ENCODE results near the gene KAZN. TPM values are rescaled to one million over a fixed set of nuclear protein-coding genes. Genes with fewer than 3 reads are reported as not detected.

The KAZN gene
- total RNA-seq, 4 donors from 2014 or later, result 0.77 to 12.3 (median 4.9) TPM

DNA sequence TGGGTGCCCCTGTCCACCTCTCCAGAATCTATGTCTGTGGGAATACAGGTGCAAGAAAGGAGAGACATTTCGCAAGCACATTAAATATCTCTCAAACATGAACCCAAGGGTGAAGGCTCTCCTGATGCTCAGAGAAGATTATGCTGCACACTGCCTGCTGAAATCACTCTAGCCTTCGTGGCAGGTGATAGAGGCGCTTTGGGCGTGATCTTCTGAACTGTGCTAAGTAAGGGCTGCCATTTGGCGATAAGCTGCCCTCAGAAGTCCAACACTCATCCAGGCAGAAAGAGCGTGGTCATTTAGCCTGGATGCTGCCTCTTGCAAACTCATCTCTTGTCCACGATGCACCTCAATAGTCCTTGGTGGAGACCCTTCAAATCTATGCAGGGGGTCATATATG lies 241.9 kb downstream of the KAZN start:
- Histone ChIP-seq H3K4me1 (no peaks in the 10 kb centered on the region), H3K4me3 (no peak overlapping the region), H3K9me3 (peaks cover 0 to 5% of the 10 kb centered on the region in 2 donors), H3K27me3 (no peaks in the 10 kb centered on the region), H3K36me3 (no peaks in the 10 kb centered on the region), H3K27ac (no peak overlapping the region)
- intact Hi-C loops (cut with DNase I; ENCODE audit: low total_unique reads), result no loop called here
- TF ChIP-seq, protein P1, sequence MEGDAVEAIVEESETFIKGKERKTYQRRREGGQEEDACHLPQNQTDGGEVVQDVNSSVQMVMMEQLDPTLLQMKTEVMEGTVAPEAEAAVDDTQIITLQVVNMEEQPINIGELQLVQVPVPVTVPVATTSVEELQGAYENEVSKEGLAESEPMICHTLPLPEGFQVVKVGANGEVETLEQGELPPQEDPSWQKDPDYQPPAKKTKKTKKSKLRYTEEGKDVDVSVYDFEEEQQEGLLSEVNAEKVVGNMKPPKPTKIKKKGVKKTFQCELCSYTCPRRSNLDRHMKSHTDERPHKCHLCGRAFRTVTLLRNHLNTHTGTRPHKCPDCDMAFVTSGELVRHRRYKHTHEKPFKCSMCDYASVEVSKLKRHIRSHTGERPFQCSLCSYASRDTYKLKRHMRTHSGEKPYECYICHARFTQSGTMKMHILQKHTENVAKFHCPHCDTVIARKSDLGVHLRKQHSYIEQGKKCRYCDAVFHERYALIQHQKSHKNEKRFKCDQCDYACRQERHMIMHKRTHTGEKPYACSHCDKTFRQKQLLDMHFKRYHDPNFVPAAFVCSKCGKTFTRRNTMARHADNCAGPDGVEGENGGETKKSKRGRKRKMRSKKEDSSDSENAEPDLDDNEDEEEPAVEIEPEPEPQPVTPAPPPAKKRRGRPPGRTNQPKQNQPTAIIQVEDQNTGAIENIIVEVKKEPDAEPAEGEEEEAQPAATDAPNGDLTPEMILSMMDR (IDR thresholded peaks at IDR 0.05), result no peak
- TF ChIP-seq POLR2A (IDR thresholded peaks at IDR 0.05), result no peak
- no peak for DNase-seq

DNA sequence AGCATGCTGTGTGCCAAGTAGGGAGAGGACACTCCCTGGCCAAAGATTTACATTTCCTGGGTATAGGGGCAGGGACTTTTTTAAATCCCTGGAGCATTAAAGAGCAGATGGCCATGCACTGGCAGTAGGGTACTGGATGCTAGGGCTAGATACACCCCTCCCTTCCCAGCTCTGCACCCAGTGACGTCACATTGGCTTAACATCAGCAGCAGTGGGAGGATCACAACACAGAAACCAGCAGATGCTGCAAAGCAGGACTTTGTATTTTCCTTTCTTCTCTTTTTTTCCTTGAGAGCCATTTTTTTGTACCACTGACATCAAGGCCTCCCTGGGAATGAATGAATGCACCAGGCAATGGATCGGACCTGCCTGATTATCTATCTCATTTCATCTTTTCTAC lies 243.0 kb downstream of the KAZN start:
- Histone ChIP-seq H3K27ac (no peak overlapping the region), H3K36me3 (no peaks in the 10 kb centered on the region), H3K4me1 (no peaks in the 10 kb centered on the region), H3K4me3 (no peak overlapping the region), H3K27me3 (no peaks in the 10 kb centered on the region), H3K9me3 (peaks cover 0 to 5% of the 10 kb centered on the region in 2 donors)
- DNase-seq, result no peak
- no peak for TF ChIP-seq POLR2A (IDR thresholded peaks at IDR 0.05)
- TF ChIP-seq, protein P1 (IDR thresholded peaks at IDR 0.05), result no peak
- intact Hi-C loops (cut with DNase I; ENCODE audit: low total_unique reads), result no loop called here

DNA sequence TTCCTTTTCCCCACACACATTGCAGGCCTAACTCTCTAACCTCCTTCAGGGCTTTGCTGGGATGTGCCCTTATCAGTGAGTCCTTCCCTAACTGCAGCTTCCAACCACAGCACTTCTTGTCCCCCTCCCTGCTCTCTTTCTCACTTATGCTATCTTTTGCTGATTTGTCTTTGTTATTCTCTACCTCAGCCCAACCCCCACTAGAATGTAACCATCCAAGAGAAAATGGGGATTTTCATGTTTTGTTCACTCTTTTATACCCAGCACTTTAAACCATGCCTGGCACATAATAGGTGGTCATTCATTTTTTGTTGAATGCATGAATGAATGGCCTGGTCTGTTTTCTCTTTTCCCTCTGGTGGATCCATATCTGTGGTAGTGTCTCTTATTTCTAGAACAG lies 243.5 kb downstream of the KAZN start:
- TF ChIP-seq POLR2A (IDR thresholded peaks at IDR 0.05), result no peak
- TF ChIP-seq, protein P1 (IDR thresholded peaks at IDR 0.05), result no peak
- Histone ChIP-seq H3K27me3 (no peaks in the 10 kb centered on the region), H3K4me3 (no peak overlapping the region), H3K36me3 (no peaks in the 10 kb centered on the region), H3K4me1 (no peaks in the 10 kb centered on the region), H3K27ac (no peak overlapping the region), H3K9me3 (peaks cover 0 to 5% of the 10 kb centered on the region in 2 donors)
- no peak for DNase-seq
- intact Hi-C loops (cut with DNase I; ENCODE audit: low total_unique reads), result no loop called here

DNA sequence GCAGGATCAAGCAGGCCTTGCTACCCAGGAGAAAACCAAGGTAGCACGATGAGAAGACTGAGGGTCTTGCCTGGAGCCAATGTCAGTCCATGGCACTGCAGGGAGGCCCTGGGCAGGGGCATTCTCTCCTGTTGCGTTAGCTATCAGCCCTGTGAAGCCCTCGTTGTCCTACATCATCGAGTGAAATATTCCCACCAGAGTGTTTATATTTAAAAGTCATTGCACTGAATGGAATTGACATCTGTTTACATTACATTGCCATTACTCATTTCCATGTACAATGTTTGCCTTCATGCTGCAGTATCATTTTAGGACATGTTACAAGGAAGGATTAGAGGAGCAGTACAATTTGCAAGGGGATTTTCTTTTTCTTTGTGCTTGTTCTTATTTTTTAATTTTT lies 243.9 kb downstream of the KAZN start:
- Histone ChIP-seq H3K27me3 (no peaks in the 10 kb centered on the region), H3K27ac (no peak overlapping the region), H3K36me3 (no peaks in the 10 kb centered on the region), H3K9me3 (peaks cover 0 to 5% of the 10 kb centered on the region in 2 donors), H3K4me3 (no peak overlapping the region), H3K4me1 (no peaks in the 10 kb centered on the region)
- TF ChIP-seq POLR2A (IDR thresholded peaks at IDR 0.05), result no peak
- TF ChIP-seq, protein P1 (IDR thresholded peaks at IDR 0.05), result no peak
- no peak for DNase-seq
- intact Hi-C loops (cut with DNase I; ENCODE audit: low total_unique reads), result no loop called here

DNA sequence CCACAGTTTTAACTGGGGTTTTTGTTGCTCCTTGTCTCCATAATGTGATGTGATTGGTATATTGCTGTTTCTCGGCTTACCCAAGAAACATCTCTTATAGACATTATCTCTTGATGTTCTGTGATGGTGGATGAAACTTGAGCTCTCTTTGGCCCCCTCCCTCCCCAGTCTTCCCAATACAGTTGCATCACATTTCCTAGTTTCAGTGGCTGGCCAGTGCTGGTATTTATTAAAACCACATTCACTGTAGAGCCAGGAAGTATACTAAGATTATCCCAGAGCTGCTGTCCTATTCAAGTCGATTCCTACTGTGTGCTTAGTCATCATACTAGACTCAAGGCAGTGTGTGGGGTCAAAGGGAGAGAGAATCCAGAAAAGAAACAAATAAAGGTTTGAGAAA lies 244.4 kb downstream of the KAZN start:
- Histone ChIP-seq H3K36me3 (no peaks in the 10 kb centered on the region), H3K4me3 (no peak overlapping the region), H3K9me3 (peaks cover 0 to 5% of the 10 kb centered on the region in 2 donors), H3K27ac (no peak overlapping the region), H3K4me1 (no peaks in the 10 kb centered on the region), H3K27me3 (no peaks in the 10 kb centered on the region)
- no peak for TF ChIP-seq POLR2A (IDR thresholded peaks at IDR 0.05)
- TF ChIP-seq, protein P1 (IDR thresholded peaks at IDR 0.05), result no peak
- no peak for DNase-seq
- intact Hi-C loops (cut with DNase I; ENCODE audit: low total_unique reads), result no loop called here
